Spleen (tissue), 11 donors: ENCODE data around the gene KCNQ1. TPM values are rescaled to one million over a fixed set of nuclear protein-coding genes. Genes with fewer than 3 reads are reported as not detected.
A peak's percentile ranks its signal among the peaks of the same experiment; 100 is the strongest.

Source experiments
- DNase-seq: peaks from one replicate; pipeline ENCODE4 v3.0.0-alpha.2; 2020
- H3K27ac ChIP-seq, 8 donors: fragments of 200-600 bp; sonication (generic) in 7 of 8; 1 replicate in 4 of 8; 2 replicates in 4 of 8; pipeline versions ENCODE4 v1.5.0 to v1.8.0; 2016 to 2021; ENCODE audit warnings: inconsistent platforms in 4 of 8, mild to moderate bottlenecking in 4 of 8, moderate library complexity in 1 of 8
- H3K27me3 ChIP-seq, 7 donors: fragments of 200-600 bp; sonication (generic) in 6 of 7; replicated peaks in 1 of 7; 1 replicate in 4 of 7; 2 replicates in 3 of 7; pipeline versions ENCODE4 v1.5.0 to v1.8.0; 2016 to 2021; ENCODE audit warnings: inconsistent platforms in 3 of 7, mild to moderate bottlenecking in 1 of 7
- H3K36me3 ChIP-seq, 6 donors: fragments of 200-600 bp; sonication (generic) in 5 of 6; 1 replicate in 4 of 6; 2 replicates in 2 of 6; pipeline versions ENCODE4 v1.5.0 to v1.8.0; 2016 to 2021; ENCODE audit warnings: inconsistent platforms in 2 of 6
- H3K4me1 ChIP-seq, 6 donors: fragments of 200-600 bp; sonication (generic) in 5 of 6; 1 replicate in 3 of 6; 2 replicates in 3 of 6; pipeline versions ENCODE4 v1.5.0 to v1.8.0; 2016 to 2021; ENCODE audit warnings: inconsistent platforms in 3 of 6
- H3K4me3 ChIP-seq, 8 donors: fragments of 200-600 bp; sonication (generic) in 7 of 8; 1 replicate in 4 of 8; 2 replicates in 4 of 8; pipeline versions ENCODE4 v1.5.0 to v1.8.0; 2016 to 2021; ENCODE audit warnings: inconsistent platforms in 4 of 8, mild to moderate bottlenecking in 4 of 8, moderate library complexity in 2 of 8
- H3K9me3 ChIP-seq, 8 donors: fragments of 200-600 bp; sonication (generic) in 7 of 8; 1 replicate in 4 of 8; 2 replicates in 4 of 8; pipeline versions ENCODE4 v1.5.0 to v1.8.0; 2016 to 2021; ENCODE audit warnings: inconsistent platforms in 4 of 8
- POLR2A ChIP-seq, 3 donors: fragments of 450-650 bp; IDR thresholded peaks; one replicate each; pipeline ENCODE4 v1.5.1; 2017; ENCODE audit warnings: antibody characterized with exemption in 3 of 3, mild to moderate bottlenecking in 1 of 3
- POLR2AphosphoS5 ChIP-seq, 3 donors: sonication (generic); formaldehyde crosslinking; IDR thresholded peaks; one replicate each; pipeline ENCODE4 v1.5.1; 2017; ENCODE audit warnings: antibody characterized with exemption in 3 of 3
- WGBS, 5 donors: extraction: QIAGEN DNeasy Blood & Tissue Kit in 3 of 5; methylation state at CpG; one replicate each; pipeline versions ENCODE4 v1.1.5 to v1.1.7; 2013 to 2018; 5-methylcytosine and 5-hydroxymethylcytosine counted together
- intact Hi-C: fragments of 100-400 bp; cut with DNase I; formaldehyde crosslinking; loops from one replicate; pipeline ENCODE4 v1.15.0; 2023; ENCODE audit warnings: low total_unique reads
- polyA plus RNA-seq, 3 donors: library from polyadenylated mRNA; stranded (reverse); fragments of 200-250 nt; gene quantifications; one replicate each; pipeline ENCODE4 v1.2.1, GENCODE V29; 2013
- total RNA-seq, 7 donors: library from RNA; depleted of rRNA in 3 of 7; stranded (reverse); fragments of >200 nt in 3 of 7; fragmentation: NEBNext Ultra II Directional in 4 of 7; extraction: Animal tissue kit (Norgen Biotek cat#: 25700) in 4 of 7; gene quantifications; one replicate each; pipeline versions ENCODE4 v1.1.0 to v1.2.1, GENCODE V29; 2016 to 2021
- TF ChIP-seq, protein P1 (sequence below), 11 experiments: fragments of 200-600 bp in 7 of 11; fragments of 450-650 bp in 4 of 11; sonication (generic) in 4 of 11; IDR thresholded peaks in 8 of 11; conservative IDR thresholded peaks in 3 of 11; 1 replicate in 7 of 11; 2 replicates in 4 of 11; pipeline versions ENCODE4 v1.4.0 to v1.8.0; 2016 to 2021; ENCODE audit warnings: antibody characterized with exemption in 11 of 11, inconsistent platforms in 4 of 11, mild to moderate bottlenecking in 1 of 11
- donor health status: healthy with polysubstance abuse.
- donor health status: DM: no; HTN: no; CAD: no; lungs with moderate emphysema.
- donor health status: DM: no; HTN: no; CAD: no.
- donor health status: Bipolar disorder and iron deficiency.
- donor health status: healthy.
- donor health status: DM: no; HTN: no; CAD: no.
- donor health status: DM: yes; HTN: yes; CAD: no.

The KCNQ1 gene
- total and polyA plus RNA-seq, 10 donors = 3.3 to 21.6 (median 13.5) TPM

GRCh38 chr11:2774173-2775082 is 329.6 kb downstream of the KCNQ1 start:
- peaks cover 0 to 22% (median 17%) of the 10 kb centered on the region in 6 donors for H3K4me1 ChIP-seq
- peak; percentile 47 for DNase-seq
- no peaks in the 10 kb centered on the region for H3K27me3 ChIP-seq
- intact Hi-C loops = no loop called here
- 86 to 90% (median 88%) methylated on average over 11 to 13 of the region's 13 CpGs for WGBS, 5 donors
- no peaks in the 10 kb centered on the region for H3K9me3 ChIP-seq
- no peak overlapping the region for H3K4me3 ChIP-seq
- peaks cover 0 to 50% (median 0%) of the 10 kb centered on the region in 6 donors for H3K36me3 ChIP-seq
- H3K27ac ChIP-seq = no peak overlapping the region
- TF ChIP-seq, protein P1, sequence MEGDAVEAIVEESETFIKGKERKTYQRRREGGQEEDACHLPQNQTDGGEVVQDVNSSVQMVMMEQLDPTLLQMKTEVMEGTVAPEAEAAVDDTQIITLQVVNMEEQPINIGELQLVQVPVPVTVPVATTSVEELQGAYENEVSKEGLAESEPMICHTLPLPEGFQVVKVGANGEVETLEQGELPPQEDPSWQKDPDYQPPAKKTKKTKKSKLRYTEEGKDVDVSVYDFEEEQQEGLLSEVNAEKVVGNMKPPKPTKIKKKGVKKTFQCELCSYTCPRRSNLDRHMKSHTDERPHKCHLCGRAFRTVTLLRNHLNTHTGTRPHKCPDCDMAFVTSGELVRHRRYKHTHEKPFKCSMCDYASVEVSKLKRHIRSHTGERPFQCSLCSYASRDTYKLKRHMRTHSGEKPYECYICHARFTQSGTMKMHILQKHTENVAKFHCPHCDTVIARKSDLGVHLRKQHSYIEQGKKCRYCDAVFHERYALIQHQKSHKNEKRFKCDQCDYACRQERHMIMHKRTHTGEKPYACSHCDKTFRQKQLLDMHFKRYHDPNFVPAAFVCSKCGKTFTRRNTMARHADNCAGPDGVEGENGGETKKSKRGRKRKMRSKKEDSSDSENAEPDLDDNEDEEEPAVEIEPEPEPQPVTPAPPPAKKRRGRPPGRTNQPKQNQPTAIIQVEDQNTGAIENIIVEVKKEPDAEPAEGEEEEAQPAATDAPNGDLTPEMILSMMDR (IDR thresholded peaks at IDR 0.05 in 8 of 11, conservative IDR thresholded peaks at IDR 0.05 in 3 of 11) = no peak
- no peak for TF ChIP-seq POLR2AphosphoS5 (IDR thresholded peaks at IDR 0.05)
- TF ChIP-seq POLR2A (IDR thresholded peaks at IDR 0.05) = no peak

GRCh38 chr11:2775083-2775625 is 330.3 kb downstream of the KCNQ1 start:
- Histone ChIP-seq H3K27ac (no peak overlapping the region), H3K9me3 (no peaks in the 10 kb centered on the region), H3K4me1 (peaks cover 5 to 29% (median 25%) of the 10 kb centered on the region in 6 donors), H3K27me3 (peaks cover 0 to under 1% (median 0%) of the 10 kb centered on the region in 7 donors), H3K36me3 (peaks cover 0 to 50% (median 0%) of the 10 kb centered on the region in 6 donors), H3K4me3 (no peak overlapping the region)
- DNase-seq = peak; percentile 53
- intact Hi-C loops = no loop called here
- no peak for TF ChIP-seq POLR2A (IDR thresholded peaks at IDR 0.05)
- no peak for TF ChIP-seq POLR2AphosphoS5 (IDR thresholded peaks at IDR 0.05)
- TF ChIP-seq, protein P1 (IDR thresholded peaks at IDR 0.05 in 8 of 11, conservative IDR thresholded peaks at IDR 0.05 in 3 of 11) = no peak
- WGBS, 5 donors = 70 to 85% (median 80%) methylated on average over 4 to 5 of the region's 5 CpGs

DNA sequence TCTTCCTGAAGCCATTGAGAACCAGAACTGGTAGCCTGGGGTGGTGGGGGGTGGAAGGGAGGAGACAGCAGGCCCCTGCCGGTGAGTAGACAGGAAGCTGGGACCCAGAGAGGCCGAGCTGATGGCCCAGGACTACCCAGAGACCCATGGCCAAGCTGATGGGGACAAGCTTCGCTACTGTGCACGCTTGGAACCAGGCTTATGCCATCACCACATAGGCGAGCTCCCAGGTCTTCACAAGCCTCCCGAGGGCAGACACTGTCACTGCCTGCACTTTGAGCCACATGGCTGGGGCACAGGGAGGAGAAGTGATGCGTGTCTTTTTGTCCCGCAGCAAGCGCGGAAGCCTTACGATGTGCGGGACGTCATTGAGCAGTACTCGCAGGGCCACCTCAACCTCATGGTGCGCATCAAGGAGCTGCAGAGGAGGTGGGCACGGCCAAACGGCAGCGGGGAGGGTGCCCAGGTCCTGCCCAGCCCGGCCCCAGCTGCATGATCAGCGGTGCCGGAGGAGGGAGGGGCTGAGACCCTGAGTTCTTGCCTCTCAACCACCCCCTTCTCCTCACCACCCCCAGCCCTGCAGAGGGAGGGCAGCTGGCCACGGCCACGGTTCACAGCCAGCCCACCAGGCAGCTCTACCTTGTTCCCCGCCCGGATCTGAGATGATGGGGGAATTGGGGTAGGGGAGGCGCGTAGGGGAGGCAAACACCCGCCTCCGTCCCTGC is 331.0 kb downstream of the KCNQ1 start:
- DNase-seq = peak; percentile 72
- H3K9me3 ChIP-seq = no peaks in the 10 kb centered on the region
- intact Hi-C loops = no loop called here

More for the DNA sequence above, 331.0 kb downstream of the KCNQ1 start:
- TF ChIP-seq POLR2A (IDR thresholded peaks at IDR 0.05) (no peak), POLR2AphosphoS5 (IDR thresholded peaks at IDR 0.05) (no peak)
- TF ChIP-seq, protein P1 (IDR thresholded peaks at IDR 0.05 in 8 of 11, conservative IDR thresholded peaks at IDR 0.05 in 3 of 11) = no peak
- Histone ChIP-seq H3K4me3 (no peak overlapping the region), H3K36me3 (peaks cover 0 to 46% (median 0%) of the 10 kb centered on the region in 6 donors), H3K4me1 (peaks cover 11 to 35% (median 30%) of the 10 kb centered on the region in 6 donors), H3K27ac (no peak overlapping the region), H3K27me3 (peaks cover 0 to 6% (median 0%) of the 10 kb centered on the region in 7 donors)
- WGBS, 5 donors = 87 to 93% (median 88%) methylated on average over 22 to 29 of the region's 29 CpGs
